HG03571 (cell line): ENCODE results near the gene TBP.
"Not testable (repeated sequence)": the region's sequence is repeated elsewhere in the genome, so short reads cannot be mapped to it uniquely, and the experiment has no call there.

Source experiments
- ATAC-seq: cut with Tn5 transposase; IDR thresholded peaks from one replicate; pipeline ENCODE4 v1.9.1; 2021; ENCODE audit not compliant: unreplicated experiment

TBP gene

GRCh38 chr6:170554013-170554795, at the start of gene TBP:
Gene TBP (plus strand): TSS chr6:170554369. CDS start chr6:170557030, 2,661 bp downstream.
- peak; percentile 94 for ATAC-seq

- no peak for ATAC-seq
Observed at GRCh38 chr6:170504479-170504878, 49.7 kb upstream of the TBP start.

DNA sequence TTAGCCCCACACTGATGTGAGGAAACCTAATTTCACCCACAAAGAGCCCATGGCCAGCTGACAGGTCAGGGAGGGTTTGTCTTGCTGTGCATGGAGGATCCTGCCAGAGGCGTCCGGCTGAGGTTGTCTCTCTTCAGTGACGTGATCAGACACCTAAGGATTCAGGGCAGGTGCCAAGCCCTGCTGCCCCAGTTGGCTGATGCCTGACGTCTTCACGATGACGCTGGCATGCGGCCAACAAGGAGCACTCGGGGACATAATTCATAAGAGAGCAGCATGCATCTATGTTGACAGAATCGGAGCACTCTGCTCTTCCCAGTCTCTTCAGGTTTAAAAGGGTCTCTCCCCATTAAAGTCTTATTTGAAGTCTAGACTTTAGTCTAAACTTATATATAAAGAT, 48.9 kb upstream of the TBP start:
- ATAC-seq: no peak

- ATAC-seq: no peak
Observed at GRCh38 chr6:170506446-170506845, 47.7 kb upstream of the TBP start.

GRCh38 chr6:170507728-170508127, 46.4 kb upstream of the TBP start:
- ATAC-seq: not testable (repeated sequence)

DNA sequence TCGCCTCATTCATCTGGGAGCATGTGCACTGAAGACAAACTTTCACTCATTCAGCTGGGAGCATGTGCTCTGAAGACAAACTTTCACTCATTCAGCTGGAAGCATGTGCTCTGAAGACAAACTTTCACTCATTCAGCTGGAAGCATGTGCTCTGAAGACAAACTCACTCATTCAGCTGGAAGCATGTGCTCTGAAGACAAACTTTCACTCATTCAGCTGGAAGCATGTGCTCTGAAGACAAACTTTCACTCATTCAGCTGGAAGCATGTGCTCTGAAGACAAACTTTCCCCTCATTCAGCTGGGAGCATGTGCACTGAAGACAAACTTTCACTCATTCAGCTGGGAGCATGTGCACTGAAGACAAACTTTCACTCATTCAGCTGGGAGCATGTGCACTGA, 45.9 kb upstream of the TBP start:
- ATAC-seq: not testable (repeated sequence)

DNA sequence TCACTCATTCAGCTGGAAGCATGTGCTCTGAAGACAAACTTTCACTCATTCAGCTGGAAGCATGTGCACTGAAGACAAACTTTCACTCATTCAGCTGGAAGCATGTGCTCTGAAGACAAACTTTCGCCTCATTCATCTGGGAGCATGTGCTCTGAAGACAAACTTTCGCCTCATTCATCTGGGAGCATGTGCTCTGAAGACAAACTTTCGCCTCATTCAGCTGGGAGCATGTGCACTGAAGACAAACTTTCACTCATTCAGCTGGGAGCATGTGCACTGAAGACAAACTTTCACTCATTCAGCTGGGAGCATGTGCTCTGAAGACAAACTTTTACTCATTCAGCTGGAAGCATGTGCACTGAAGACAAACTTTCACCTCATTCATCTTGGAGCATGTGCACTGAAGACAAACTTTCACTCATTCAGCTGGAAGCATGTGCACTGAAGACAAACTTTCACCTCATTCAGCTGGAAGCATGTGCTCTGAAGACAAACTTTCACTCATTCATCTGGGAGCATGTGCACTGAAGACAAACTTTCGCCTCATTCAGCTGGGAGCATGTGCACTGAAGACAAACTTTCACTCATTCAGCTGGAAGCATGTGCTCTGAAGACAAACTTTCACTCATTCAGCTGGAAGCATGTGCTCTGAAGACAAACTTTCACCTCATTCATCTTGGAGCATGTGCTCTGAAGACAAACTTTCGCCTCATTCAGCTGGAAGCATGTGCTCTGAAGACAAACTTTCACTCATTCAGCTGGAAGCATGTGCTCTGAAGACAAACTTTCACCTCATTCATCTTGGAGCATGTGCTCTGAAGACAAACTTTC, 45.1 kb upstream of the TBP start:
- ATAC-seq: not testable (repeated sequence)

GRCh38 chr6:170509723-170510018, 44.5 kb upstream of the TBP start:
- ATAC-seq: no peak

DNA sequence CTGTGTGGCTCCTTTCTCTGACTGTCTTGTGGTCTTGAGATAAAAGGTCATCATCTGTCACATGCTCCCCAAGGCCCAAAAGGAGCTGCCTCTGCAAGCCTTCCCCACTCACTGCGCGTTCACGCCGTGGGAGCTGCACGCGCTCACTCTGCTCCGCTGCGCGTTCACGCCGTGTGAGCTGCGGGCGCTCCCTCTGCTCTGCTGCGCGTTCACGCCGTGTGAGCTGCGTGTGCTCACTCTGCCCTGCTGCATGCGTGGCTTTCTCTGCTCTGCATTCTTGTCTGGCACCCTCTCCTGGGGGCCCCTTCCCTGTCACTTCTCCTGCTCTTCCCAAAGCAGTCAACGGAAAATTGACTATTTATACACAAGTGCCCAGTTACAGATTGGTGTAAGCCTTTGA, 43.5 kb upstream of the TBP start:
- ATAC-seq: no peak

GRCh38 chr6:170512249-170512648, 41.9 kb upstream of the TBP start:
- no peak for ATAC-seq

DNA sequence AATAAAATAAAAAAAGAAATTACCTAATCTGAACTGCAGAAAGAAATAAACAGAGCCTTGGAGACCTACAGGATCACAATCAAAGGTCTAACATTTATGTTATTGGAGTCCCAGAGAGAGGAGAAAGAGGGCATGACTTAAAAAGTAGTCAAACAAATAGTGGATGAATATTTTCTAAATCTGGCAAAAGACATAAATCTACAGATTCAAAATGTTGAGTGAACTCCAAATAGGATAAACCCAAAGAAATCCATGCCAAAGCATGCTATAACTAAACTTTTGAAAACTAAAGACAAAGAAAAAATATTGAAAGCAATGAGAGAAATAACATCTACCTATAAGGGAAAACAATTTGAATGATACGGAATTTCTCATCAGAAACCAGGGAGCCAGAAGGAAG, 39.3 kb upstream of the TBP start:
- ATAC-seq: no peak

DNA sequence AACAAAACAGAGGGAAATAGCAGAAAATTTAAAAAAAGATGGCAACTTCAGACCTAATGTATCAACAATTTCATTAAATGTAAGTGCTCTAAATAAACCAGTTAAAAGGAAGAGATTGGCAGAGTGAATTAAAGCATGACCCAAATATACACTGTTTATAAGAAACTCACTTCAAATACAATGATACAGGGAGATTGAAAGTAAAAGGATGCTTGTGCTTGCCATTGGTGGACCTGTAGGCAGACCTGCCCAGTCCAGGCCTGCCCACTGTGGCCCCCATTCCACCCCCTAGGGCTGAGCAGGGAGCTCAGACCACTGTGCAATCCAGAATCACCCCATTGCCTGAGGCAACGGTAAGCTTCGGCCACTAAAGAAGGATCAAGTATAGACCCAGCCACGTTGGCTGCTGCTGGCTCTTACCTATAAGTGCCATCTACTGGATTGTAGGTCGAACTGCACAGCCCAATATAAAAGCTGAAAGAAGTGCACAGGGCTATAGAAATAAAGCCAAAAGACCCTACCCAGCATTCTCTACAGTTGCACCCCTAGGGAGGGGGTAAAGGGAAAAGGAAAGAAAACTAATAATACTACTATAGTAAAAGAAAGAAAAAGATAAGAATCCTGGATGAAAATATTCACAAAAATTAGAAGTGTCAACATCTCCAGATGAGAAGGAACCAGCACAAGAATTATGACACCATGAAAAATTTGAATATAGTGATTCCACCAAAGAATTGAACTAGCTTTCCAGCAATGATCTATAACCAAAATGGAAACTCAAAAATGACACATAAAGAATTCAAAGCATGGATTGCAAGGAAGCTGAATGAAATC, 37.2 kb upstream of the TBP start:
- ATAC-seq: peak; percentile 94

DNA sequence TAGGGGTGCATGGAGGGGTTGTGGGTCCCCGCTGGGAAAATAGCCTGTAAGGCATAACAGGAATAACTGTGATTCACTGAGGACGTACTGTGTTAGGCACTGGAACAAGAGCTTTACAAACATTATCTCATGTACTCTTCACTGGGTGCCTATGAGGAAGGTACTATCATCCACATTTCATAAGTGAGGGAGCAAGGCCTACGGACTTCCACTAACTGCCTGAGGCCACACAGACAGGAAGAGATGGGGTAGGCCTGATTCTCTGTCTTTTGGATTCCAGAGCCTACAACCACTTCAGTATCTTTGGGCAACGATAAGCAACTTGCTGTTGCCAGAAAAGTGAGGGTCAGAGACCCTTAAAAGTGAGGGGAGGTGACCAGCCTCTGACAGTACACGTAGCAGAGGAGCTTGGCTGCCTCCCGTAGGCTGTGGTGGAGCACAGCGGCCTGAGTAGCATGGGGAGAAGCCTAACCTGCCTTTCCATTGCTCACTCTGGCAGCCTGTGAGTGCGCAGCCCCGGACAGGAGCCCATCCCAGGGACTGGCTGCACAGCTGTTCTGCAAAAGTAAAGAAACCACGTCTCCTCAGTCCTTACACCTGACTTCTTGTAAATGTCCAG, 31.5 kb upstream of the TBP start:
- ATAC-seq: no peak

- ATAC-seq: no peak
Observed at GRCh38 chr6:170523256-170524171, 30.7 kb upstream of the TBP start.

- no peak for ATAC-seq
Observed at GRCh38 chr6:170524172-170524502, 30.0 kb upstream of the TBP start.

GRCh38 chr6:170525795-170526194, 28.4 kb upstream of the TBP start:
- ATAC-seq: no peak

DNA sequence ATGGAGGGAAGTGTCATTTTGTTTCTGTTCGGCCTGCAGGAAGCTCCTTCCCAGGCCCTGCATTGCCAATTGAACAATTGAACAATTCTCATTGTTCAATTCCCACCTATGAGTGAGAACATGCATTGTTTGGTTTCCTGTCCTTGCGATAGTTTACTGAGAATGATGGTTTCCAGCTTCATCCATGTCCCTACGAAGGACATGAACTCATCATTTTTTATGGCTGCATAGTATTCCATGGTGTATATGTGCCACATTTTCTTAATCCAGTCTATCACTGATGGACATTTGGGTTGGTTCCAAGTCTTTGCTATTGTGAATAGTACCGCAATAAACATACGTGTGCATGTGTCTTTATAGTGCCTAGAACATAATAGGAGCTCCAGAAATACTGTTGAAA, 26.2 kb upstream of the TBP start:
- not testable (repeated sequence) for ATAC-seq

DNA sequence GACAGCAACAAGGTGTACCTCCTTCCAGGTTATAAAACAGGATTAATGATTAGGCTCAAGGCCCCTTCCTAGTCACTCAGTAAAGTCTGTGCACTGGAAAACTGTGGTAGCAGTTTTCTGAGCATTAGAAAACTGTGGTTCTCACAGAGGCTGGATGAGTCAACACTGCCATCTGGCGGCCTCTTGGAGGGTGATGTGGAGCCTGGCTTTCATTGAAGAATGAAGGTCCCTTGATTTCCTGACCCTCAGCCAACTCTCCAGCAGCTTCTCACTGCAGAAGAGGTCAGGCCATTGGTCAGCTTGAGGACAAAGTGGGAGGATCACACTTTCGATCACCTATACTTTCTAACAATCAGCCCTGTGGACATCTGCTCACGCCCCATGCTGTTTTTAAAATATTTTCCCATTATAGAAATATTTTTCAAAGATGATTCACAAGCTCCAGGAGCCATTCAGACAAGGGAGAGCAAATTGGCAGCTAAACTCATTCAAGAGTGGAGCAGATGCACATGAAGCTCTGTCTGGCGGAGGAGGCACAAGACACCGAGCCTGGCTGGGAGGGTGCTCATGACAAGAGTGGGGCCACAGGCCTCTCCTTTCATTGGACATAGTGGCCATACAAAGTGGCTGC, 24.2 kb upstream of the TBP start:
- ATAC-seq: peak; percentile 52

DNA sequence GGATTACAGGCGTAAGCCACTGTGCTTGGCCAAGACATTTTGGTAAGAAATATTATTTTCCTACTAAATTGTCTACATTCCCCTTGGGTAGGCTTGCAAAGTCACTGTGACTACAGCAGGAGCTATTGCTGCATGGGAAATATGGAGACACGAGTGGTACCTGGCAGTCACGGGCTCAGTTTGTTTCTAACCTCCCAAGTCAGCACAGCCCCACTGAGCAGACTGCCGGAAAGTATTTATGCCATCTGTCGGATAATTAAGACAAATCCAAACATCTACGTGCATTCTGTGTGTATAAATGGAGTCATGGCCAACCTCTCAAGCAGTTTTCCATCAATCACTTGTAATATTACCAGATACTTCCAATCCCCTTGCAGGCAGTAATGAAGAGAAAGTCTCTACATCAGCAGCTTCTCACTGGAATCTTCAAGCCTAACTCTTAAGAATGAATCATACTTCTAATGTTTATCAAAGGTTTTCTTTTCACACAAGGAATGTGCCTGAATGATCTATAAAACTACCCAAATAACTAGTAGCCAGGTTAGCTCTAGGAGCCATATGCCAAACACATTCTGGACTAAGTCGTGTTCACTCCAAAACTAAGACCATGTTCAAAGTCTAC, 21.2 kb upstream of the TBP start:
- no peak for ATAC-seq
